Effector CD4-positive, alpha-beta T cell (primary cell): ENCODE results near the gene CCDC171.

ENCODE experiments used
- DNase-seq: peaks from one replicate; pipeline ENCODE4 v3.0.0-alpha.2; 2020

The CCDC171 gene

GRCh38 chr9:15889555-15889954, 336.7 kb downstream of the CCDC171 start:
- DNase-seq = no peak

- no peak for DNase-seq
These were observed 348.7 kb downstream of the CCDC171 start for GRCh38 chr9:15901572-15901971.

- no peak for DNase-seq
These were observed 356.5 kb downstream of the CCDC171 start for GRCh38 chr9:15909297-15909696.

- DNase-seq = no peak
These were observed 362.9 kb downstream of the CCDC171 start for GRCh38 chr9:15915711-15916110.

- DNase-seq = no peak
These were observed 374.3 kb downstream of the CCDC171 start for GRCh38 chr9:15927161-15927560.

GRCh38 chr9:15935661-15936305, 382.9 kb downstream of the CCDC171 start:
- DNase-seq = no peak

- DNase-seq = no peak
These were observed 383.6 kb downstream of the CCDC171 start for GRCh38 chr9:15936306-15936921.

- no peak for DNase-seq
These were observed 390.1 kb downstream of the CCDC171 start for GRCh38 chr9:15942831-15943424.

GRCh38 chr9:15944341-15944740, 391.5 kb downstream of the CCDC171 start:
- no peak for DNase-seq

- DNase-seq = no peak
These were observed 406.8 kb downstream of the CCDC171 start for GRCh38 chr9:15959663-15960062.

GRCh38 chr9:15961217-15961616, 408.4 kb downstream of the CCDC171 start:
- DNase-seq = no peak

- DNase-seq = no peak
These were observed 412.5 kb downstream of the CCDC171 start for GRCh38 chr9:15965246-15965745.

GRCh38 chr9:15966471-15966870, 413.6 kb downstream of the CCDC171 start:
- DNase-seq = no peak

GRCh38 chr9:15967068-15967467, 414.2 kb downstream of the CCDC171 start:
- no peak for DNase-seq

- no peak for DNase-seq
These were observed 419.9 kb downstream of the CCDC171 start for GRCh38 chr9:15972760-15973159.

- DNase-seq = no peak
These were observed 422.4 kb downstream of the CCDC171 start for GRCh38 chr9:15975101-15975778.

GRCh38 chr9:15977438-15977837, 424.6 kb downstream of the CCDC171 start:
- DNase-seq = no peak

- DNase-seq = no peak
These were observed 429.3 kb downstream of the CCDC171 start for GRCh38 chr9:15982182-15982581.

GRCh38 chr9:15999422-16000339, 446.8 kb downstream of the CCDC171 start:
- no peak for DNase-seq

- no peak for DNase-seq
These were observed 448.0 kb downstream of the CCDC171 start for GRCh38 chr9:16000811-16001210.

GRCh38 chr9:16001856-16002255, 449.0 kb downstream of the CCDC171 start:
- no peak for DNase-seq

GRCh38 chr9:16002816-16003215, 450.0 kb downstream of the CCDC171 start:
- no peak for DNase-seq

GRCh38 chr9:16003785-16004184, 450.9 kb downstream of the CCDC171 start:
- no peak for DNase-seq
